C4-2B (cell line): Measurements from ENCODE around the gene SLC45A2.

ENCODE experiments used
- ZFX ChIP-seq: fragments of 450-650 bp; IDR thresholded peaks from 2 replicates; pipeline ENCODE4 v1.6.1; 2017
- TF ChIP-seq, protein P1 (sequence below): fragments of 450-650 bp; conservative IDR thresholded peaks from 2 replicates; pipeline ENCODE4 v1.5.1; 2017; ENCODE audit warnings: mild to moderate bottlenecking

- TF ChIP-seq, protein P1, sequence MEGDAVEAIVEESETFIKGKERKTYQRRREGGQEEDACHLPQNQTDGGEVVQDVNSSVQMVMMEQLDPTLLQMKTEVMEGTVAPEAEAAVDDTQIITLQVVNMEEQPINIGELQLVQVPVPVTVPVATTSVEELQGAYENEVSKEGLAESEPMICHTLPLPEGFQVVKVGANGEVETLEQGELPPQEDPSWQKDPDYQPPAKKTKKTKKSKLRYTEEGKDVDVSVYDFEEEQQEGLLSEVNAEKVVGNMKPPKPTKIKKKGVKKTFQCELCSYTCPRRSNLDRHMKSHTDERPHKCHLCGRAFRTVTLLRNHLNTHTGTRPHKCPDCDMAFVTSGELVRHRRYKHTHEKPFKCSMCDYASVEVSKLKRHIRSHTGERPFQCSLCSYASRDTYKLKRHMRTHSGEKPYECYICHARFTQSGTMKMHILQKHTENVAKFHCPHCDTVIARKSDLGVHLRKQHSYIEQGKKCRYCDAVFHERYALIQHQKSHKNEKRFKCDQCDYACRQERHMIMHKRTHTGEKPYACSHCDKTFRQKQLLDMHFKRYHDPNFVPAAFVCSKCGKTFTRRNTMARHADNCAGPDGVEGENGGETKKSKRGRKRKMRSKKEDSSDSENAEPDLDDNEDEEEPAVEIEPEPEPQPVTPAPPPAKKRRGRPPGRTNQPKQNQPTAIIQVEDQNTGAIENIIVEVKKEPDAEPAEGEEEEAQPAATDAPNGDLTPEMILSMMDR = no peak
- TF ChIP-seq ZFX = no peak
Measured at GRCh38 chr5:34017254-34017653, 32.8 kb upstream of the SLC45A2 start.
